Neural progenitor cell (in vitro differentiated cells): ENCODE results near the gene DBH. TPM values are rescaled to one million over a fixed set of nuclear protein-coding genes. Genes with fewer than 3 reads are reported as not detected.

Experiments
- DNase-seq: peaks from one replicate; pipeline ENCODE4 v3.0.0-alpha.2; 2016; ENCODE audit warnings: low spot score
- H2AFZ ChIP-seq: fragments of 200-600 bp; sonication (generic); replicated peaks from 2 replicates; pipeline ENCODE4 v1.6.1; 2016; ENCODE audit warnings: antibody characterized with exemption
- H3F3A ChIP-seq: fragments of 200-600 bp; sonication (generic); 2 replicates; pipeline ENCODE4 v1.6.1; 2016; ENCODE audit warnings: antibody characterized with exemption, low read depth
- H3K27ac ChIP-seq: fragments of 200-600 bp; sonication (generic); 2 replicates; pipeline ENCODE4 v1.5.1; 2016; ENCODE audit warnings: mild to moderate bottlenecking
- H3K27me3 ChIP-seq: fragments of 200-600 bp; sonication (generic); 2 replicates; pipeline ENCODE4 v1.6.1; 2016; ENCODE audit warnings: mild to moderate bottlenecking, moderate library complexity
- H3K36me3 ChIP-seq: fragments of 200-600 bp; sonication (generic); 2 replicates; pipeline ENCODE4 v1.5.1; 2016
- H3K4me1 ChIP-seq: fragments of 200-600 bp; sonication (generic); 2 replicates; pipeline ENCODE4 v1.6.1; 2016; ENCODE audit warnings: mixed run types
- H3K4me2 ChIP-seq: fragments of 200-600 bp; sonication (generic); 2 replicates; pipeline ENCODE4 v1.6.1; 2016
- H3K4me3 ChIP-seq: fragments of 200-600 bp; sonication (generic); 2 replicates; pipeline ENCODE4 v1.5.1; 2016
- H3K79me2 ChIP-seq: fragments of 200-600 bp; sonication (generic); 2 replicates; pipeline ENCODE4 v1.6.1; 2016; ENCODE audit warnings: low read depth
- H3K9ac ChIP-seq: fragments of 200-600 bp; sonication (generic); 2 replicates; pipeline ENCODE4 v1.6.1; 2016
- H3K9me3 ChIP-seq: fragments of 200-600 bp; sonication (generic); 2 replicates; pipeline ENCODE4 v1.5.1; 2016; ENCODE audit warnings: low read depth
- H4K20me1 ChIP-seq: fragments of 200-600 bp; sonication (generic); 2 replicates; pipeline ENCODE4 v1.6.1; 2016; ENCODE audit warnings: low read depth
- H3K27ac Mint-ChIP-seq: 3 replicates; pipeline ENCODE4 v1.8.0; 2021; ENCODE audit warnings: mixed read lengths
- H3K27me3 Mint-ChIP-seq: 2 replicates; pipeline ENCODE4 v1.8.0; 2022; ENCODE audit warnings: low read depth, mild to moderate bottlenecking, inconsistent platforms, moderate library complexity, mixed read lengths; ENCODE audit not compliant: insufficient read depth
- H3K36me3 Mint-ChIP-seq: 3 replicates; pipeline ENCODE4 v1.8.0; 2021; ENCODE audit warnings: mixed read lengths
- H3K4me1 Mint-ChIP-seq: 3 replicates; pipeline ENCODE4 v1.8.0; 2021; ENCODE audit warnings: mixed read lengths
- H3K4me3 Mint-ChIP-seq: 3 replicates; pipeline ENCODE4 v1.8.0; 2021; ENCODE audit warnings: mild to moderate bottlenecking, moderate library complexity, mixed read lengths
- H3K9me3 Mint-ChIP-seq: 3 replicates; pipeline ENCODE4 v1.8.0; 2020; ENCODE audit warnings: mixed read lengths
- EZH2 ChIP-seq: fragments of 200-600 bp; sonication (generic); IDR thresholded peaks from 2 replicates; pipeline ENCODE4 v1.6.1; 2017; ENCODE audit warnings: antibody characterized with exemption, mild to moderate bottlenecking, moderate library complexity
- EZH2phosphoT487 ChIP-seq: fragments of 200-600 bp; sonication (generic); IDR thresholded peaks from 2 replicates; pipeline ENCODE4 v1.6.1; 2017; ENCODE audit warnings: antibody characterized with exemption
- total RNA-seq: library from RNA; depleted of rRNA; stranded (reverse); fragments of >200 nt; gene quantifications from 2 replicates; pipeline ENCODE4 v1.2.3, GENCODE V29; 2015; ENCODE audit warnings: low replicate concordance
- TF ChIP-seq, protein P1 (sequence below): fragments of 200-600 bp; sonication (generic); IDR thresholded peaks from 2 replicates; pipeline ENCODE4 v1.5.1; 2017; ENCODE audit warnings: antibody characterized with exemption, mild to moderate bottlenecking

The DBH gene
- total RNA-seq, 1 donor from 2014 or later = not detected

- TF ChIP-seq EZH2 = no peak
- TF ChIP-seq, protein P1, sequence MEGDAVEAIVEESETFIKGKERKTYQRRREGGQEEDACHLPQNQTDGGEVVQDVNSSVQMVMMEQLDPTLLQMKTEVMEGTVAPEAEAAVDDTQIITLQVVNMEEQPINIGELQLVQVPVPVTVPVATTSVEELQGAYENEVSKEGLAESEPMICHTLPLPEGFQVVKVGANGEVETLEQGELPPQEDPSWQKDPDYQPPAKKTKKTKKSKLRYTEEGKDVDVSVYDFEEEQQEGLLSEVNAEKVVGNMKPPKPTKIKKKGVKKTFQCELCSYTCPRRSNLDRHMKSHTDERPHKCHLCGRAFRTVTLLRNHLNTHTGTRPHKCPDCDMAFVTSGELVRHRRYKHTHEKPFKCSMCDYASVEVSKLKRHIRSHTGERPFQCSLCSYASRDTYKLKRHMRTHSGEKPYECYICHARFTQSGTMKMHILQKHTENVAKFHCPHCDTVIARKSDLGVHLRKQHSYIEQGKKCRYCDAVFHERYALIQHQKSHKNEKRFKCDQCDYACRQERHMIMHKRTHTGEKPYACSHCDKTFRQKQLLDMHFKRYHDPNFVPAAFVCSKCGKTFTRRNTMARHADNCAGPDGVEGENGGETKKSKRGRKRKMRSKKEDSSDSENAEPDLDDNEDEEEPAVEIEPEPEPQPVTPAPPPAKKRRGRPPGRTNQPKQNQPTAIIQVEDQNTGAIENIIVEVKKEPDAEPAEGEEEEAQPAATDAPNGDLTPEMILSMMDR = no peak
- no peak for TF ChIP-seq EZH2phosphoT487
- Mint-ChIP-seq H3K4me1 (peaks cover 18% of the 10 kb centered on the region), H3K27me3 (peaks cover 6% of the 10 kb centered on the region), H3K36me3 (no peaks in the 10 kb centered on the region), H3K4me3 (no peak overlapping the region), H3K27ac (no peak overlapping the region), H3K9me3 (no peaks in the 10 kb centered on the region)
- no peaks in the 10 kb centered on the region for H3K9me3 ChIP-seq
- no peaks in the 10 kb centered on the region for H3K27me3 ChIP-seq
- no peaks in the 10 kb centered on the region for H4K20me1 ChIP-seq
- H2AFZ ChIP-seq = no peak overlapping the region
- H3K36me3 ChIP-seq = no peaks in the 10 kb centered on the region
- H3K4me1 ChIP-seq = peaks cover 4% of the 10 kb centered on the region
- no peak for DNase-seq
- no peak overlapping the region for H3K27ac ChIP-seq
- no peaks in the 10 kb centered on the region for H3K79me2 ChIP-seq
- no peak overlapping the region for H3K4me3 ChIP-seq
- H3K4me2 ChIP-seq = no peak overlapping the region
- H3F3A ChIP-seq = no peaks in the 10 kb centered on the region
- no peak overlapping the region for H3K9ac ChIP-seq
These were observed 72.3 kb downstream of the DBH start for GRCh38 chr9:133708246-133709014.

Other genes with a start within 250 kb of the DBH start
- 17.9 and 24.9 TPM in 2 replicates for gene REXO4, start 218.4 kb upstream of the DBH start, total RNA-seq
- gene ADAMTS13, start 214.0 kb upstream of the DBH start, total RNA-seq = 2.4 and 6.1 TPM in 2 replicates
- gene CACFD1, start 176.4 kb upstream of the DBH start, total RNA-seq = 15.7 and 29.3 TPM in 2 replicates
- gene SLC2A6, start 157.3 kb upstream of the DBH start, total RNA-seq = 2.3 and 8.8 TPM in 2 replicates
- gene MYMK, start 111.4 kb upstream of the DBH start, total RNA-seq = not detected in 2 replicates
- gene ADAMTSL2, start 101.7 kb upstream of the DBH start, total RNA-seq = 0.30 and 0.99 TPM in 2 replicates
- 0.31 TPM in 1 of 2 replicates, not detected in the other for gene FAM163B, start 27.0 kb upstream of the DBH start, total RNA-seq
- 3.9 and 9.2 TPM in 2 replicates for gene SARDH, start 102.0 kb downstream of the DBH start, total RNA-seq